HCT116 (cell line): ENCODE measurements around the gene SPATS1.

ENCODE experiments used
- CTCF ChIP-seq, 3 experiments: fragments of 200-600 bp in 1 of 3; sonication (generic) in 1 of 3; IDR thresholded peaks in 2 of 3; conservative IDR thresholded peaks in 1 of 3; 2 replicates each; pipeline ENCODE4 v1.5.1; 2012 to 2017; ENCODE audit warnings: low read depth in 2 of 3, low read length in 2 of 3, antibody characterized with exemption in 1 of 3, borderline replicate concordance in 1 of 3, control low read depth in 1 of 3, mild to moderate bottlenecking in 1 of 3, mixed read lengths in 1 of 3, mixed run types in 1 of 3, moderate library complexity in 1 of 3; ENCODE audit not compliant: insufficient read depth in 1 of 3
- EZH2 ChIP-seq: fragments of 200-600 bp; sonication (generic); IDR thresholded peaks from 2 replicates; pipeline ENCODE4 v1.6.1; 2017; ENCODE audit warnings: antibody characterized with exemption, mixed run types
- REST ChIP-seq: IDR thresholded peaks from 2 replicates; pipeline ENCODE4 v1.6.1; 2012; ENCODE audit warnings: low read depth
- SIN3A ChIP-seq: IDR thresholded peaks from 2 replicates; pipeline ENCODE4 v1.6.1; 2012; ENCODE audit warnings: low read depth

GRCh38 chr6:44301782-44302564, 40.5 kb upstream of the SPATS1 start:
- TF ChIP-seq CTCF (IDR thresholded peaks at IDR 0.05 in 2 of 3, conservative IDR thresholded peaks at IDR 0.05 in 1 of 3; ENCODE audit: borderline replicate concordance in 1 of 3, insufficient read depth in 1 of 3, low read depth in 2 of 3, low read length in 2 of 3) (no peak), SIN3A (no peak), EZH2 (no peak), REST (no peak)
